Activated T-helper 17 cell treated with anti-CD3 and anti-CD28 coated beads, Interleukin-2, amount 50 U/mL, for 72 hours (primary cell): ENCODE measurements around the gene CEP97. TPM values are rescaled to one million over a fixed set of nuclear protein-coding genes. Genes with fewer than 3 reads are reported as not detected.

Experiments
- ATAC-seq: fragments of 150-1000 bp; cut with Tn5 transposase; replicated peaks from 2 replicates; pipeline ENCODE4 v1.10.0; 2021; ENCODE audit warnings: mild to moderate bottlenecking, moderate library complexity
- H3K27ac Mint-ChIP-seq: one replicate; pipeline ENCODE4 v1.8.0; 2022; ENCODE audit warnings: mixed read lengths
- H3K27me3 Mint-ChIP-seq: one replicate; pipeline ENCODE4 v1.8.0; 2022; ENCODE audit warnings: mixed read lengths
- H3K36me3 Mint-ChIP-seq: one replicate; pipeline ENCODE4 v1.8.0; 2022; ENCODE audit warnings: low read depth, mild to moderate bottlenecking, mixed read lengths
- H3K4me1 Mint-ChIP-seq: one replicate; pipeline ENCODE4 v1.8.0; 2022; ENCODE audit warnings: mixed read lengths
- H3K4me3 Mint-ChIP-seq: one replicate; pipeline ENCODE4 v1.8.0; 2022; ENCODE audit warnings: mild to moderate bottlenecking, mixed read lengths
- H3K9me3 Mint-ChIP-seq: one replicate; pipeline ENCODE4 v1.8.0; 2022; ENCODE audit warnings: mixed read lengths
- total RNA-seq, 2 donors: library from RNA; stranded (reverse); gene quantifications; one replicate each; pipeline ENCODE4 v1.2.3, GENCODE V29; 2022

The CEP97 gene
- total RNA-seq, 2 donors from 2014 or later = 16.9 to 19.0 TPM

DNA sequence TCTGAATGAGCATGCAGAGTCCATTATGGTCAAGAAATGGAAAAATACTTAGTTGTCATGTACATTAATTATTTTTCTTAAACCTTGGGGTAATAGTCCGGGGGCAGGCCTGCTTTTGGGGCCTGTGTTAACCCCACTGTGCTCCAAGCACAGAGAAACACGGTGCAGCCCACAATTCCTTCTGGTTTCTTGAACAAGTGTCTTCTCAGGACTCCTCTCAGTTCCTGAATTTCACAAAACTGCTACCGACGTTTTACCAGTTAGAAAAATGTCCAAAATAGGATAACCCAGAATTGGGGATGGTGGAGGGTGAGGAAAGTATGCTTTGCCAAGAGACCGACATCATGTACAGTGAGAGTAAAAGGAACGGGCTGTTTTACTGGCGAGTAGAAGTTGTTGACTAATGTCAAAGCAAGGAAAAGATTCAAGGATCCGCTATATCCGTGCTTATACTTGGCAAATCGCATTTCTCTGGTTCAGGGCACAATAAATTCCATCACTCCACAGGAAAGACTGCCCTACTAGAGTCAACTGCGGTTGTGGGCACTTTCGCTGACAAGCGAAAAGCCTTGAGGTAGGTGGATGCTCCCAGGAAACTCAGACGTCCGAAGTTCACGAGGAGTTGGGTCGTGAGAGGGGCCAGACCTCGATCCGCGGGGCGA is 54.1 kb downstream of the CEP97 start:
- H3K4me3 Mint-ChIP-seq = peak overlapping the region; percentile 83
- peaks cover 6% of the 10 kb centered on the region for H3K4me1 Mint-ChIP-seq
- H3K36me3 Mint-ChIP-seq = peaks cover 10% of the 10 kb centered on the region
- H3K9me3 Mint-ChIP-seq = no peaks in the 10 kb centered on the region
- H3K27me3 Mint-ChIP-seq = no peaks in the 10 kb centered on the region
- H3K27ac Mint-ChIP-seq = peak overlapping the region; percentile 92
- ATAC-seq = no peak

- Mint-ChIP-seq H3K36me3 (peaks cover 18% of the 10 kb centered on the region), H3K27me3 (no peaks in the 10 kb centered on the region), H3K4me3 (peak within 1 kb of the TSS; percentile 83), H3K27ac (peak within 1 kb of the TSS; percentile 92), H3K4me1 (peaks cover 10% of the 10 kb centered on the region), H3K9me3 (no peaks in the 10 kb centered on the region)
- ATAC-seq = peak; percentile 91
These were observed 54.8 kb downstream of the CEP97 start, which contains the start of gene NXPE3 for GRCh38 chr3:101779047-101779821. NXPE3 (plus strand) TSS chr3:101779211; CDS start chr3:101785597, 6,386 bp downstream.

GRCh38 chr3:101779822-101780381 is 55.5 kb downstream of the CEP97 start:
- no peaks in the 10 kb centered on the region for H3K9me3 Mint-ChIP-seq
- peaks cover 14% of the 10 kb centered on the region for H3K4me1 Mint-ChIP-seq
- H3K4me3 Mint-ChIP-seq = peak overlapping the region; percentile 83
- peaks cover 24% of the 10 kb centered on the region for H3K36me3 Mint-ChIP-seq
- peak overlapping the region; percentile 92 for H3K27ac Mint-ChIP-seq
- H3K27me3 Mint-ChIP-seq = no peaks in the 10 kb centered on the region
- no peak for ATAC-seq

DNA sequence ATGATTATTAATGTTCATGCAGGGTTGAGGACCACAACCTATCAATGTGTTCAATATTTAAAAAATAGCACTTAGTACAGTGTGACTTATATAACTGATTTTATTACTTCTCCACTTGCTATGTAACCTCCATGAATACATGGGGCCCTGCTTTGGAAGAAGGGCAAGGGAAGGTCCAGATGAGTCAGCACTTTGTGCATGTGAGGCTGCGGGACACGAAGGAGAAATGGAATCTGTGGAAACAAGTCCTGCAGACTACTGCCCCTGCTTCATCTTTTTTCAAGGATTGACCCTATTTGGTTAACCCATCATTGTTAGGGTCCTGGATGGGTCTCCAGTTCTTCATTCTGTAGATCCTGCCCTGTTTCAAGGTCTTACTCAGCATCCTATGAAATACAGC is 56.2 kb downstream of the CEP97 start:
- Mint-ChIP-seq H3K27ac (peak overlapping the region; percentile 92), H3K9me3 (no peaks in the 10 kb centered on the region), H3K4me1 (peaks cover 22% of the 10 kb centered on the region), H3K36me3 (peaks cover 32% of the 10 kb centered on the region), H3K4me3 (peak overlapping the region; percentile 83), H3K27me3 (no peaks in the 10 kb centered on the region)
- ATAC-seq = no peak

DNA sequence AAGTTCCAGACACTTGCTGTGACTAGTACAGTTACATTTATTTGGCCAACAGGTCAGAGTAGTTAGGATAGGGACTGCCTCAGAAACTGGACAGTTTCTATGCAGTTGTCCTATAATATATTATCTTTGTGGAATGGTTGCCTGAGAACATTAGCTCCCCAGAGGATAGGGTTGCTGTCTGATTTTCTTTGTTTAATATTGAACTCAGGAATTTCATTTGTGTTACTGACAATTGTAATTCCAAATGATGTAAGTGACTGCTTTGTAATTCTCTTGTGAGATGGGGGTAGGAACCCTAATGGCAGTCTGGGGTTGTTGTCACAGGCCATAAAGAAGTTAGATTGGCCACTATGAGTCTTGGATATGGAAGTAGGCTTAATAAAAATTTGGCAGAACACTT is 56.8 kb downstream of the CEP97 start:
- peak overlapping the region; percentile 92 for H3K27ac Mint-ChIP-seq
- peaks cover 37% of the 10 kb centered on the region for H3K36me3 Mint-ChIP-seq

GRCh38 chr3:101784855-101785613 is 60.6 kb downstream of the CEP97 start:
- Mint-ChIP-seq H3K36me3 (peaks cover 75% of the 10 kb centered on the region), H3K9me3 (no peaks in the 10 kb centered on the region), H3K4me1 (peaks cover 28% of the 10 kb centered on the region), H3K4me3 (peak overlapping the region; percentile 84), H3K27ac (peak overlapping the region; percentile 93), H3K27me3 (no peaks in the 10 kb centered on the region)
- peak; percentile 63 for ATAC-seq

More for the DNA sequence above, 56.8 kb downstream of the CEP97 start:
- Mint-ChIP-seq H3K4me3 (peak overlapping the region; percentile 83), H3K4me1 (peaks cover 24% of the 10 kb centered on the region), H3K27me3 (no peaks in the 10 kb centered on the region), H3K9me3 (no peaks in the 10 kb centered on the region)
- no peak for ATAC-seq

GRCh38 chr3:101791778-101792177 is 67.4 kb downstream of the CEP97 start:
- H3K27ac Mint-ChIP-seq = peak overlapping the region; percentile 12
- no peak for ATAC-seq
- peaks cover 33% of the 10 kb centered on the region for H3K4me1 Mint-ChIP-seq
- no peak overlapping the region for H3K4me3 Mint-ChIP-seq
- peaks cover 99% of the 10 kb centered on the region for H3K36me3 Mint-ChIP-seq
- H3K27me3 Mint-ChIP-seq = no peaks in the 10 kb centered on the region
- no peaks in the 10 kb centered on the region for H3K9me3 Mint-ChIP-seq

DNA sequence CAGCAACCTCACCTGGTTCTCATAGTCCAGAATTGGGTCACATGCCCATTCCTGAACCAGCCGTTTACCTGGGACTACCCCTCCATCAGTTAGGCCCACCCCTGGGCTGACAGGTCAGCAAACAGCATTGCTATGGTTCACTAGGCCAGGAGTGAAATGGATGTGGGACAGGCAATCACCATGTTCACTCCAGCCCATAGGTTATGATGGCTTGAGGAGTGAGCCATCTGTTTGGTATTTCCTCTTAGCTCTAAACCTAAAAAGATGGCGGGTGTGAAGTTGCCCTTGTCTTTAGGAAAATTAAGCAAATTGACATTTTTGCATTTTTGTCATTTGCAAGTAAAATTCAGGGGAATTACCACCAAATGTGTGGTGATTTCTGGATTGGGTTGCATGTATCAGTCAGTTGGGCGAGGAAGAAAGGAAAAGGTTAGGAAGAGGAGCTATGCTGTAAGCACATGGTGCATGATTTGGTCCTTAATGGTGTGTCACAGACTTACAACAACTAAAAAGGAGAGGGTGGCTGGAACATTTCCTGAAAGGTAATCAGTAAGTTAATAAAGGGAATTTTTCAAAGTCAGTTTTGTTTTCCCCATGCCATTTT is 71.8 kb downstream of the CEP97 start:
- ATAC-seq = no peak
- Mint-ChIP-seq H3K9me3 (no peaks in the 10 kb centered on the region), H3K36me3 (peaks cover 79% of the 10 kb centered on the region), H3K27me3 (no peaks in the 10 kb centered on the region), H3K27ac (peak overlapping the region; percentile 46), H3K4me1 (peaks cover 39% of the 10 kb centered on the region), H3K4me3 (peak overlapping the region; percentile 7)

DNA sequence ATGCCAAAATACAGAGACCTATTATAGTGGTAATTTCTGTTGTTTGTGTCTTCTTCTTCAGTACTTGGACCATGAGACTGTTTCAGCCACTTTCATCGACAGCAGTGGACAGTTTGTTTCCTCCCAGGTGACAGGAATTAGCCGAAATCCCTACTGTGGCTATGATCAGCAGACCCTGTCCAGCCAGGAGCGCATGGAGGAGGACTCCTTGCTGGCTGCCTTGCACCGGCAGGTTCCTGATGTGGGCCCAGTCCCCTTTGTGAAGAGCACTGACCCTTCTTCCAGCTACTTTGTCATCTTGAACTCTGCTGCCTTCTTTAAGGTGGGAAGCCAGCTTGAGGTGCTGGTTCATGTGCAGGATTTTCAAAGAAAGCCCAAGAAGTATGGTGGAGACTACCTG is 76.8 kb downstream of the CEP97 start:
- Mint-ChIP-seq H3K27ac (peak overlapping the region; percentile 54), H3K9me3 (no peaks in the 10 kb centered on the region), H3K4me3 (no peak overlapping the region), H3K27me3 (no peaks in the 10 kb centered on the region), H3K36me3 (peaks cover 73% of the 10 kb centered on the region), H3K4me1 (peaks cover 12% of the 10 kb centered on the region)
- no peak for ATAC-seq

- no peak overlapping the region for H3K27ac Mint-ChIP-seq
- ATAC-seq = no peak
- peaks cover 5% of the 10 kb centered on the region for H3K4me1 Mint-ChIP-seq
- H3K27me3 Mint-ChIP-seq = no peaks in the 10 kb centered on the region
- no peak overlapping the region for H3K4me3 Mint-ChIP-seq
- H3K36me3 Mint-ChIP-seq = peaks cover 73% of the 10 kb centered on the region
- H3K9me3 Mint-ChIP-seq = no peaks in the 10 kb centered on the region
These were observed 77.8 kb downstream of the CEP97 start for GRCh38 chr3:101802179-101802578.

GRCh38 chr3:101803173-101803782 is 78.9 kb downstream of the CEP97 start:
- Mint-ChIP-seq H3K4me1 (peaks cover 11% of the 10 kb centered on the region), H3K36me3 (peaks cover 83% of the 10 kb centered on the region), H3K9me3 (no peaks in the 10 kb centered on the region), H3K27me3 (no peaks in the 10 kb centered on the region), H3K27ac (peak overlapping the region; percentile 28), H3K4me3 (peak overlapping the region; percentile 23)
- peak; percentile 98 for ATAC-seq

- Mint-ChIP-seq H3K36me3 (peaks cover 83% of the 10 kb centered on the region), H3K27me3 (no peaks in the 10 kb centered on the region), H3K9me3 (no peaks in the 10 kb centered on the region), H3K4me1 (peaks cover 13% of the 10 kb centered on the region), H3K4me3 (peak overlapping the region; percentile 23), H3K27ac (peak overlapping the region; percentile 28)
- ATAC-seq = no peak
These were observed 79.5 kb downstream of the CEP97 start for GRCh38 chr3:101803939-101804338.

DNA sequence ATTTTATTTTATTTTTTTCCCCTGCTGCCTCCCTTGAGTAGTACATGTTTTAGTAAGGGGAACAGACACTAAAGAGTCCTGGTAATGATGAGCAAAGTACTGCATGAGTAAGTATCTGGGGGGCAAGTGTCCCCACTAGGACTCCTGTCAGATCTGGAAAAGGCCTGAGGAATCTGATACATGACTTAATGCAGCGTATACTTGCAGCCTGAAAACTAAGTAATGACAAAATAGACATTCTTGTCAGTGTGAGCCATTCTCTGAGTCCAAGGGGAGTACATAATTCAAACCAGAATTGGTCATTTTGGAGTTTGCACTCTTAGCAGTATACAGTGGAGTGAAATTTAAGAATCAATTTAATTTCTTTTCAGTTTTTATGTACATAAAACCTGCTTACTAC is 82.1 kb downstream of the CEP97 start:
- ATAC-seq = no peak
- peaks cover 68% of the 10 kb centered on the region for H3K36me3 Mint-ChIP-seq
- H3K27ac Mint-ChIP-seq = no peak overlapping the region
- no peaks in the 10 kb centered on the region for H3K9me3 Mint-ChIP-seq
- no peaks in the 10 kb centered on the region for H3K27me3 Mint-ChIP-seq
- peaks cover 23% of the 10 kb centered on the region for H3K4me1 Mint-ChIP-seq
- no peak overlapping the region for H3K4me3 Mint-ChIP-seq
